Endodermal cell (in vitro differentiated cells): Measurements from ENCODE around the gene SH3TC1. TPM values are rescaled to one million over a fixed set of nuclear protein-coding genes. Genes with fewer than 3 reads are reported as not detected.
A peak's percentile ranks its signal among the peaks of the same experiment; 100 is the strongest.

Experiments
- DNase-seq: peaks from one replicate; pipeline ENCODE4 v3.0.0-alpha.2; 2017
- H3K27ac ChIP-seq: 2 replicates; pipeline ENCODE4 v1.5.1; 2013; ENCODE audit warnings: mild to moderate bottlenecking, low read depth, low read length, moderate library complexity
- H3K27me3 ChIP-seq: 2 replicates; pipeline ENCODE4 v1.6.1; 2013; ENCODE audit warnings: mild to moderate bottlenecking, low read length, moderate library complexity; ENCODE audit not compliant: insufficient read depth, control insufficient read depth, poor library complexity, severe bottlenecking
- H3K36me3 ChIP-seq: 2 replicates; pipeline ENCODE4 v1.7.0; 2013; ENCODE audit warnings: mild to moderate bottlenecking, low read length, moderate library complexity; ENCODE audit not compliant: control insufficient read depth, insufficient read depth
- H3K4me1 ChIP-seq: one replicate; pipeline ENCODE4 v1.7.0; 2013; ENCODE audit warnings: low read length; ENCODE audit not compliant: control insufficient read depth, insufficient read depth
- H3K4me3 ChIP-seq: 2 replicates; pipeline ENCODE4 v1.5.1; 2013; ENCODE audit warnings: mild to moderate bottlenecking, low read length, moderate library complexity
- H3K9ac ChIP-seq: 2 replicates; pipeline ENCODE4 v1.6.1; 2013; ENCODE audit warnings: mild to moderate bottlenecking, low read length, moderate library complexity; ENCODE audit not compliant: poor library complexity, severe bottlenecking; ENCODE audit errors: extremely low read depth
- H3K9me3 ChIP-seq: 2 replicates; pipeline ENCODE4 v1.6.1; 2013; ENCODE audit warnings: mild to moderate bottlenecking, low read length, moderate library complexity; ENCODE audit not compliant: control insufficient read depth
- H3K27ac Mint-ChIP-seq: 2 replicates; pipeline ENCODE4 v1.8.0; 2020; ENCODE audit warnings: mixed read lengths
- H3K27me3 Mint-ChIP-seq: 2 replicates; pipeline ENCODE4 v1.8.0; 2021; ENCODE audit warnings: mild to moderate bottlenecking, mixed read lengths; ENCODE audit not compliant: insufficient read depth
- H3K36me3 Mint-ChIP-seq: 2 replicates; pipeline ENCODE4 v1.8.0; 2020; ENCODE audit warnings: low read depth, mixed read lengths
- H3K4me1 Mint-ChIP-seq: 2 replicates; pipeline ENCODE4 v1.8.0; 2020; ENCODE audit warnings: mixed read lengths
- H3K4me3 Mint-ChIP-seq: 2 replicates; pipeline ENCODE4 v1.8.0; 2020; ENCODE audit warnings: mild to moderate bottlenecking, moderate library complexity, mixed read lengths
- H3K9me3 Mint-ChIP-seq: 2 replicates; pipeline ENCODE4 v1.8.0; 2020; ENCODE audit warnings: mild to moderate bottlenecking, mixed read lengths
- WGBS, 2 experiments: methylation state at CpG; one replicate each; pipeline versions ENCODE4 v1.1.5 to v1.1.7; 2013; ENCODE audit warnings: missing lambda C conversion rate in 2 of 2, mixed read lengths in 1 of 2; ENCODE audit not compliant: insufficient coverage in 1 of 2, insufficient read length in 1 of 2; 5-methylcytosine and 5-hydroxymethylcytosine counted together
- long read RNA-seq, 4 experiments: library from polyadenylated mRNA in 2 of 4; library from RNA in 1 of 4; library from capped mRNA in 1 of 4; stranded (forward) in 3 of 4; unstranded in 1 of 4; transcript quantifications; one replicate each; pipeline ENCODE4 v2.0.0, GENCODE V29; 2020 to 2021; ENCODE audit warnings: inconsistent platforms in 1 of 4
- polyA plus RNA-seq, 2 experiments: library from polyadenylated mRNA; stranded (reverse); fragments of 50-300 nt; gene quantifications; one replicate each; pipeline ENCODE4 v1.2.3, GENCODE V29; 2013
- total RNA-seq, 2 donors: library from RNA; stranded (reverse); fragmentation: NEBNext Ultra II Directional in 1 of 2; extraction: Animal tissue kit (Norgen Biotek cat#: 25700) in 1 of 2; gene quantifications; 2 replicates in 1 of 2; 3 replicates in 1 of 2; pipeline ENCODE4 v1.2.1, GENCODE V29; 2021
- TF ChIP-seq, protein P1 (sequence below): fragments of 200-600 bp; sonication (generic); conservative IDR thresholded peaks from 2 replicates; pipeline ENCODE4 v1.5.0; 2021; ENCODE audit warnings: antibody characterized with exemption, mild to moderate bottlenecking

SH3TC1 gene
- total RNA-seq = 1 to 10 TPM; 1.9 to 2.6 TPM
- 0.39 TPM for polyA plus RNA-seq (2013, experiment 1 of 2)
- polyA plus RNA-seq (2013, experiment 2 of 2) = 0.58 TPM
- long read RNA-seq, experiment 1, partial matches to known transcripts = 1 of 1 reads
- long read RNA-seq, experiment 1, other reads (novel, unspliced or antisense) = 0 of 1 reads
- long read RNA-seq, experiment 2, partial matches to known transcripts = 2 of 4 reads
- long read RNA-seq, experiment 2, other reads (novel, unspliced or antisense) = 2 of 4 reads
- long read RNA-seq, experiment 3, partial matches to known transcripts = 12 of 19 reads
- long read RNA-seq, experiment 3, other reads (novel, unspliced or antisense) = 7 of 19 reads
- long read RNA-seq, experiment 4 = 0 reads

DNA sequence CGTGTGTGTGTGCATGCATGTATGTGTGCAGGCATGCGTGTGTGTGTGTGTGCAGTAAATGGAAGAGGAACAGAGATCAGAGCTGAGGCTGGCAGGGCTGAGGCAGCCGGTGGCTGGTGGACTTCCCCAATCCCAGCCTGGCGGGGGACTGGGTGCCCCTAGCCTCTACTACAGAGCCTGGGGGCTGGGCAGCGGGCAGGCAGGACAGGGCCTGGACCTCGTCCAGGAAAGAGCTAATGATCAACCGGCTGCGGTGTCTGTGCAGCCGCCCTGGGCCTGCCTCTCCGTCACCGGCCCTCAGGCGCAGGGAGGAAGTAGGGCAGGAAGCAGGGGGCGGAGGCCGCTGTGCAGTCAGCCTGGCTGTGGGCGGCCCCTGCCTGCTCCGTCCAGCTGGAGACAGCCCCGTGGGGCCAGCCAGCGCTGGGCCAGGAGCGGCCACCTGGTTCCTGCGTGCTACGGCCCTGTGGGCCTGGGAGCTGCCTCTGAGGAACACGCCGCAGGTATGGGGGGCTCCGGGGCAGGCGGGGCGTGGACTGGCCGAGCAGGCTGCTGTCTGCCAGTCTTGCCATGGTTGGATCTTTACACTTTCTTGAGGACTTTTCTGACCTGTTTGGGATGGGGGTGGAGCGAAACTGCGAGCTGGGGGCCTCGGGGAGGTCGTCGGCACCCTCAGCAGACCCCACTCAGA is at the start of gene SH3TC1:
Gene SH3TC1 (plus strand): TSS at position 385 of the 688 bp plus-strand sequence. CDS start 5,905 bp downstream, outside the sequence.
- WGBS, 2 experiments = 81 to 84% methylated on average over 23 to 32 of the region's 32 CpGs

DNA sequence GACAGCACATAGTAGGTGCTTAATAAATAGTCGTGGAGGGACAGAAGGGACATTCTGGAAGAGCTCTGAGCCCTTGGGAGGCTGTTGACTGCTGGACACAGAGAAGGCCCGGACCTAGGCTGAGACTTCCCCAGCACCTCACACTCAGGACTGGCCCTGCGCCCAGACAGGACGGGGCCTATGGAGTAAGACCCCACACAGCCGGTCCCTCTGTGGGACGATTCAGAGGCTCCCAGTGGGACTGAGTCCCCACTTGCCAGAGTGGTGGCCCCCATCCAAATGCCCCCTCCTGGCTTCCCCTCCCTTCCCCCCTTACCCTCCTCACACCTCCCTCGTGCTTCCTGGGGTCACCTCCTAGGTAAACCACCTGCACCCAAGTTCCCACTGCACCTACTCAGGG is 49.4 kb upstream of the SH3TC1 start:
- no peaks in the 10 kb centered on the region for H3K4me1 ChIP-seq
- Mint-ChIP-seq H3K4me1 (peaks cover 7% of the 10 kb centered on the region), H3K4me3 (no peak overlapping the region), H3K27ac (peak overlapping the region; percentile 39), H3K27me3 (peaks cover 3% of the 10 kb centered on the region), H3K9me3 (no peaks in the 10 kb centered on the region), H3K36me3 (no peaks in the 10 kb centered on the region)
- no peak overlapping the region for H3K27ac ChIP-seq
- no peak overlapping the region for H3K9ac ChIP-seq
- no peak overlapping the region for H3K4me3 ChIP-seq
- H3K9me3 ChIP-seq = no peaks in the 10 kb centered on the region
- peaks cover 5% of the 10 kb centered on the region for H3K27me3 ChIP-seq
- TF ChIP-seq, protein P1, sequence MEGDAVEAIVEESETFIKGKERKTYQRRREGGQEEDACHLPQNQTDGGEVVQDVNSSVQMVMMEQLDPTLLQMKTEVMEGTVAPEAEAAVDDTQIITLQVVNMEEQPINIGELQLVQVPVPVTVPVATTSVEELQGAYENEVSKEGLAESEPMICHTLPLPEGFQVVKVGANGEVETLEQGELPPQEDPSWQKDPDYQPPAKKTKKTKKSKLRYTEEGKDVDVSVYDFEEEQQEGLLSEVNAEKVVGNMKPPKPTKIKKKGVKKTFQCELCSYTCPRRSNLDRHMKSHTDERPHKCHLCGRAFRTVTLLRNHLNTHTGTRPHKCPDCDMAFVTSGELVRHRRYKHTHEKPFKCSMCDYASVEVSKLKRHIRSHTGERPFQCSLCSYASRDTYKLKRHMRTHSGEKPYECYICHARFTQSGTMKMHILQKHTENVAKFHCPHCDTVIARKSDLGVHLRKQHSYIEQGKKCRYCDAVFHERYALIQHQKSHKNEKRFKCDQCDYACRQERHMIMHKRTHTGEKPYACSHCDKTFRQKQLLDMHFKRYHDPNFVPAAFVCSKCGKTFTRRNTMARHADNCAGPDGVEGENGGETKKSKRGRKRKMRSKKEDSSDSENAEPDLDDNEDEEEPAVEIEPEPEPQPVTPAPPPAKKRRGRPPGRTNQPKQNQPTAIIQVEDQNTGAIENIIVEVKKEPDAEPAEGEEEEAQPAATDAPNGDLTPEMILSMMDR = no peak
- whole genome bisulfite sequencing, 2 experiments = 88 to 92% methylated on average over 4 to 7 of the region's 7 CpGs
- no peak for DNase-seq
- H3K36me3 ChIP-seq = no peaks in the 10 kb centered on the region

More for the DNA sequence above, at the start of gene SH3TC1:
- Histone ChIP-seq H3K9me3 (no peaks in the 10 kb centered on the region), H3K27me3 (no peaks in the 10 kb centered on the region), H3K4me3 (no peak within 1 kb of the TSS), H3K36me3 (no peaks in the 10 kb centered on the region), H3K4me1 (no peaks in the 10 kb centered on the region), H3K27ac (no peak within 1 kb of the TSS), H3K9ac (no peak within 1 kb of the TSS)
- peaks cover 1% of the 10 kb centered on the region for H3K4me1 Mint-ChIP-seq
- no peaks in the 10 kb centered on the region for H3K36me3 Mint-ChIP-seq
- no peaks in the 10 kb centered on the region for H3K9me3 Mint-ChIP-seq
- H3K4me3 Mint-ChIP-seq = no peak within 1 kb of the TSS
- TF ChIP-seq, protein P1 = no peak
- no peak for DNase-seq
- no peaks in the 10 kb centered on the region for H3K27me3 Mint-ChIP-seq
- peak within 1 kb of the TSS; percentile 52 for H3K27ac Mint-ChIP-seq

DNA sequence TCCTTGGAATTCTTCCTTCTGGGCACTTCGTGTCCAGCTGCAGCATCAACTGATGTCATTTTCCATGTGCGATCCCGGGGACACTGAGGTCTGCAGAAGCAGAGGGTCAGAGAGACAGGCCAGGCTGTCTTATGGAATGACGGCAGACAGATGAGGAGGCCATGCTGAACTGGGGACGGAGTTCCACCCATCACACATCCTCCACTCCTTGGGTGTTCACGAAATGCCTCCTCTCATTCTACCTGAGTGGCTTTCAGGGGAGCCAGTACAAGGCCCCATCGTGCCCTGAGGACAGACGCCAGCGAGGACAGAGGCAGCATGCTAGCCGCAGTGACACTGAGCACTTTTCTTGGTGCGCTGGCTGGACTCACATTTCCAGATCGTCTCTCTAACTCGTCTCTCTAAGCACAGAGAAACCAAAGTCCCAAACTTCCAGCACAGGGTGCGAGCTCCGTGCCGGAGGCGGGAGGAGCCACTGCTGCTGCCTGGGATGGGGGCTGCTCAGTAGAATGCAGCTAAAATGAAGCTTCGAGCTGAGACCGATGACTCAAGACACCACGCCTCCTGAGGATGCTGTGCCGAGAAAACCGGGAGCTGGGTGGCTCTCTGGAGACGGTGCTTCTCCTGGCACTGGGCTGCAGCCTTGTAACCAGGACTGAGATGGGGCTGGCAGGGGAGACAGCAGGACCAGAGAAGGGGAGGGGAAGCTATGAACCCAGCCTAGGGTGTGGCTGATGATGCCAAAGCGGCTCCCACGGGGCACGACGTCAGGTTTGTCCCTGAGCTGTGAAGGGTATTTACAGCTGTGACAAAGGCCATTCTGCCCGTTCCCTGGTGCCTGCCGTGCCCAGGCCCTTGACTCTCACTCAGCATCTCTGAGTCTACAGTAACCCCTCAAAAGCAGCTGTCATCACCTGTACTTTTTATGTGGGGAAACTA is 48.7 kb upstream of the SH3TC1 start:
- H3K9me3 ChIP-seq = no peaks in the 10 kb centered on the region
- no peak overlapping the region for H3K9ac ChIP-seq
- Mint-ChIP-seq H3K27ac (no peak overlapping the region), H3K27me3 (peaks cover 3% of the 10 kb centered on the region), H3K4me3 (no peak overlapping the region), H3K9me3 (no peaks in the 10 kb centered on the region), H3K4me1 (peaks cover 7% of the 10 kb centered on the region), H3K36me3 (no peaks in the 10 kb centered on the region)
- WGBS, 2 experiments = 81 to 88% methylated on average over 23 to 29 of the region's 29 CpGs
- no peaks in the 10 kb centered on the region for H3K4me1 ChIP-seq
- peak; percentile 40 for DNase-seq
- H3K27me3 ChIP-seq = peaks cover 5% of the 10 kb centered on the region
- TF ChIP-seq, protein P1 = no peak
- no peaks in the 10 kb centered on the region for H3K36me3 ChIP-seq
- H3K27ac ChIP-seq = no peak overlapping the region
- no peak overlapping the region for H3K4me3 ChIP-seq
